Inflammatory macrophage treated with lipopolysaccharide for 1 hour (primary cell): ENCODE results near the gene RAB19.

Experiments
- DNase-seq, 2 donors: peaks; one replicate each; pipeline ENCODE4 v3.0.0-alpha.2; 2020 to 2022

The RAB19 gene

GRCh38 chr7:140454657-140455015, 50.8 kb downstream of the RAB19 start:
- DNase-seq, result no peak

GRCh38 chr7:140455743-140456142, 51.9 kb downstream of the RAB19 start:
- DNase-seq, result peak; percentile 21 to 42

GRCh38 chr7:140456551-140457051, 52.7 kb downstream of the RAB19 start:
- DNase-seq, result no peak

GRCh38 chr7:140458201-140458600, 54.3 kb downstream of the RAB19 start:
- DNase-seq, result no peak

GRCh38 chr7:140458916-140459315, 55.1 kb downstream of the RAB19 start:
- DNase-seq, result no peak

GRCh38 chr7:140463111-140463510, 59.3 kb downstream of the RAB19 start:
- DNase-seq, result peak in 1 of 2 donors; percentile 15

GRCh38 chr7:140475747-140476333, 72.0 kb downstream of the RAB19 start:
- DNase-seq, result peak; percentile 26 to 70

- DNase-seq, result no peak
These were observed 72.9 kb downstream of the RAB19 start for GRCh38 chr7:140476698-140477261.
